Stimulated activated CD8-positive, alpha-beta memory T cell treated with anti-CD3 and anti-CD28 coated beads, Interleukin-15, amount 100 ng/mL, for 1 hour (primary cell): Measurements from ENCODE around the gene RNGTT.

Experiments
- DNase-seq: peaks from one replicate; pipeline ENCODE4 v3.0.0-alpha.2; 2020; ENCODE audit warnings: low read depth

Gene RNGTT

GRCh38 chr6:88586371-88587149 lies 376.9 kb downstream of the RNGTT start:
- no peak for DNase-seq

GRCh38 chr6:88585276-88585692 lies 378.1 kb downstream of the RNGTT start:
- no peak for DNase-seq

GRCh38 chr6:88584581-88585275 lies 378.7 kb downstream of the RNGTT start:
- no peak for DNase-seq

- no peak for DNase-seq
These were observed 386.0 kb downstream of the RNGTT start for GRCh38 chr6:88577461-88577860.

- no peak for DNase-seq
These were observed 387.9 kb downstream of the RNGTT start for GRCh38 chr6:88575536-88575935.

GRCh38 chr6:88574651-88575050 lies 388.8 kb downstream of the RNGTT start:
- DNase-seq = no peak

- no peak for DNase-seq
These were observed 389.4 kb downstream of the RNGTT start for GRCh38 chr6:88574031-88574430.

- no peak for DNase-seq
These were observed 389.9 kb downstream of the RNGTT start for GRCh38 chr6:88573561-88573960.

- no peak for DNase-seq
These were observed 390.8 kb downstream of the RNGTT start for GRCh38 chr6:88572449-88573139.

GRCh38 chr6:88569959-88570358 lies 393.5 kb downstream of the RNGTT start:
- DNase-seq = no peak

GRCh38 chr6:88567696-88568095 lies 395.7 kb downstream of the RNGTT start:
- DNase-seq = no peak

GRCh38 chr6:88566746-88567534 lies 396.5 kb downstream of the RNGTT start:
- no peak for DNase-seq

- no peak for DNase-seq
These were observed 397.6 kb downstream of the RNGTT start for GRCh38 chr6:88565836-88566235.

GRCh38 chr6:88565409-88565811 lies 398.0 kb downstream of the RNGTT start:
- DNase-seq = no peak

- no peak for DNase-seq
These were observed 400.2 kb downstream of the RNGTT start for GRCh38 chr6:88563277-88563625.

GRCh38 chr6:88562353-88563276 lies 400.8 kb downstream of the RNGTT start:
- no peak for DNase-seq

GRCh38 chr6:88561954-88562315 lies 401.5 kb downstream of the RNGTT start:
- DNase-seq = no peak

GRCh38 chr6:88561034-88561953 lies 402.1 kb downstream of the RNGTT start:
- DNase-seq = no peak
